Uterus (tissue), 2 donors: ENCODE data around the gene OR1K1.

Source experiments
- POLR2A ChIP-seq, 2 donors: fragments of 450-650 bp; IDR thresholded peaks; one replicate each; pipeline ENCODE4 v1.6.1; 2016; ENCODE audit warnings: antibody characterized with exemption in 2 of 2, mild to moderate bottlenecking in 1 of 2, moderate library complexity in 1 of 2
- TF ChIP-seq, protein P1 (sequence below), 4 experiments: fragments of 200-600 bp in 2 of 4; fragments of 450-650 bp in 2 of 4; sonication (generic) in 2 of 4; IDR thresholded peaks; one replicate each; pipeline ENCODE4 v1.5.1; 2016 to 2019; ENCODE audit warnings: antibody characterized with exemption in 4 of 4, mild to moderate bottlenecking in 2 of 4, moderate library complexity in 1 of 4

DNA sequence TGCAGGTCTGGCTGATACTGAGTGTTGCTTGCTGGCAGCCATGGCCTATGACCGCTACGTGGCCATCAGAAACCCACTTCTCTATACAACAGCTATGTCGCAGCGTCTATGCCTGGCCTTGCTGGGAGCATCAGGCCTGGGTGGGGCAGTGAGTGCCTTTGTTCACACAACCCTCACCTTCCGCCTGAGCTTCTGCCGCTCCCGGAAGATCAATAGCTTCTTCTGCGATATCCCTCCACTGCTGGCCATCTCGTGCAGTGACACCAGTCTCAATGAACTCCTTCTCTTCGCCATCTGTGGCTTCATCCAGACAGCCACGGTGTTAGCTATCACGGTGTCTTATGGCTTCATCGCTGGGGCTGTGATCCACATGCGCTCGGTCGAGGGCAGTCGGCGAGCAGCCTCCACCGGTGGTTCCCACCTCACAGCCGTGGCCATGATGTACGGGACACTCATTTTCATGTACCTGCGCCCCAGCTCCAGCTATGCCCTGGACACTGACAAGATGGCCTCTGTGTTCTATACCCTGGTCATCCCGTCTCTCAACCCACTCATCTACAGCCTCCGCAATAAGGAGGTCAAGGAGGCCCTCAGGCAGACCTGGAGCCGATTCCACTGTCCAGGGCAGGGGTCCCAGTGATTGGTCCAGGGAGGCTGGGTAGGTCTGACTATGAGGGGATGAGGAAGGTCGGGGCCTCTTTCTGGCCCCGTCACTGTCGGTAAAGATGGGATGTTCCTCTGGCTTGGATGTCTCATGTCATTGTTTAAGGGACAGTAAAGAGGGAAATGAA is 10.5 kb upstream of the OR1K1 start:
- TF ChIP-seq, protein P1, sequence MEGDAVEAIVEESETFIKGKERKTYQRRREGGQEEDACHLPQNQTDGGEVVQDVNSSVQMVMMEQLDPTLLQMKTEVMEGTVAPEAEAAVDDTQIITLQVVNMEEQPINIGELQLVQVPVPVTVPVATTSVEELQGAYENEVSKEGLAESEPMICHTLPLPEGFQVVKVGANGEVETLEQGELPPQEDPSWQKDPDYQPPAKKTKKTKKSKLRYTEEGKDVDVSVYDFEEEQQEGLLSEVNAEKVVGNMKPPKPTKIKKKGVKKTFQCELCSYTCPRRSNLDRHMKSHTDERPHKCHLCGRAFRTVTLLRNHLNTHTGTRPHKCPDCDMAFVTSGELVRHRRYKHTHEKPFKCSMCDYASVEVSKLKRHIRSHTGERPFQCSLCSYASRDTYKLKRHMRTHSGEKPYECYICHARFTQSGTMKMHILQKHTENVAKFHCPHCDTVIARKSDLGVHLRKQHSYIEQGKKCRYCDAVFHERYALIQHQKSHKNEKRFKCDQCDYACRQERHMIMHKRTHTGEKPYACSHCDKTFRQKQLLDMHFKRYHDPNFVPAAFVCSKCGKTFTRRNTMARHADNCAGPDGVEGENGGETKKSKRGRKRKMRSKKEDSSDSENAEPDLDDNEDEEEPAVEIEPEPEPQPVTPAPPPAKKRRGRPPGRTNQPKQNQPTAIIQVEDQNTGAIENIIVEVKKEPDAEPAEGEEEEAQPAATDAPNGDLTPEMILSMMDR (IDR thresholded peaks at IDR 0.05) = no peak
- TF ChIP-seq POLR2A (IDR thresholded peaks at IDR 0.05) = no peak
